SK-N-SH (cell line): ENCODE results near the gene FGGY.

ENCODE experiments used
- CTCF ChIP-seq: fragments of 200-600 bp; sonication (generic); IDR thresholded peaks from 2 replicates; pipeline ENCODE4 v1.6.1; 2017; ENCODE audit warnings: antibody characterized with exemption, mild to moderate bottlenecking, moderate library complexity
- FOXM1 ChIP-seq: IDR thresholded peaks from 2 replicates; pipeline ENCODE4 v1.4.0; 2012; ENCODE audit warnings: low read depth, mild to moderate bottlenecking
- GABPA ChIP-seq: IDR thresholded peaks from 2 replicates; pipeline ENCODE4 v1.4.0; 2012; ENCODE audit warnings: low read depth, mild to moderate bottlenecking
- JUND ChIP-seq: IDR thresholded peaks from 2 replicates; pipeline ENCODE4 v1.4.0; 2012
- MAX ChIP-seq: IDR thresholded peaks from 2 replicates; pipeline ENCODE4 v1.4.0; 2012; ENCODE audit warnings: low read depth
- POLR2AphosphoS5 ChIP-seq: IDR thresholded peaks from 2 replicates; pipeline ENCODE4 v1.6.1; 2012; ENCODE audit warnings: low read depth, low read length
- RAD21 ChIP-seq: IDR thresholded peaks from 2 replicates; pipeline ENCODE4 v1.6.1; 2012; ENCODE audit warnings: mild to moderate bottlenecking, low read length
- REST ChIP-seq: IDR thresholded peaks from 2 replicates; pipeline ENCODE4 v1.6.1; 2012; ENCODE audit warnings: mild to moderate bottlenecking, low read depth, low read length, moderate library complexity
- RFX5 ChIP-seq: IDR thresholded peaks from 2 replicates; pipeline ENCODE4 v1.6.1; 2012; ENCODE audit warnings: mild to moderate bottlenecking, improper control_type of control experiment, low read length
- ZBTB33 ChIP-seq: IDR thresholded peaks from 2 replicates; pipeline ENCODE4 v1.4.0; 2012; ENCODE audit warnings: low read depth, borderline replicate concordance

GRCh38 chr1:59310549-59311250, 13.8 kb downstream of the FGGY start:
- TF ChIP-seq FOXM1 (no peak), CTCF (no peak), JUND (no peak), REST (no peak), MAX (no peak), RAD21 (no peak), GABPA (no peak), ZBTB33 (no peak), POLR2AphosphoS5 (no peak), RFX5 (no peak)
